HG02571 (cell line): Measurements from ENCODE around the gene PLA2G3.
"Not testable (repeated sequence)": the region's sequence is repeated elsewhere in the genome, so short reads cannot be mapped to it uniquely, and the experiment has no call there.

Source experiments
- ATAC-seq: cut with Tn5 transposase; IDR thresholded peaks from one replicate; pipeline ENCODE4 v1.9.1; 2021; ENCODE audit warnings: mild to moderate bottlenecking, moderate library complexity; ENCODE audit not compliant: unreplicated experiment

The PLA2G3 gene

GRCh38 chr22:31102441-31103081, 37.7 kb downstream of the PLA2G3 start:
- no peak for ATAC-seq

- no peak for ATAC-seq
Observed at GRCh38 chr22:31100762-31101525, 39.4 kb downstream of the PLA2G3 start.

GRCh38 chr22:31099841-31100761, 40.2 kb downstream of the PLA2G3 start:
- ATAC-seq = no peak

- no peak for ATAC-seq
Observed at GRCh38 chr22:31099386-31099785, 40.9 kb downstream of the PLA2G3 start.

- ATAC-seq = no peak
Observed at GRCh38 chr22:31098632-31099110, 41.6 kb downstream of the PLA2G3 start.

- no peak for ATAC-seq
Observed at GRCh38 chr22:31097941-31098631, 42.2 kb downstream of the PLA2G3 start.

- ATAC-seq = not testable (repeated sequence)
Observed at GRCh38 chr22:31097539-31097938, 42.8 kb downstream of the PLA2G3 start.

GRCh38 chr22:31096657-31097279, 43.5 kb downstream of the PLA2G3 start:
- ATAC-seq = no peak

GRCh38 chr22:31095637-31096249, 44.6 kb downstream of the PLA2G3 start:
- no peak for ATAC-seq

- ATAC-seq = no peak
Observed at GRCh38 chr22:31094741-31095140, 45.6 kb downstream of the PLA2G3 start.

- ATAC-seq = no peak
Observed at GRCh38 chr22:31094021-31094551, 46.2 kb downstream of the PLA2G3 start.

- ATAC-seq = no peak
Observed at GRCh38 chr22:31093086-31093850, 47.0 kb downstream of the PLA2G3 start.

GRCh38 chr22:31092161-31092560, 48.1 kb downstream of the PLA2G3 start:
- ATAC-seq = no peak

- ATAC-seq = no peak
Observed at GRCh38 chr22:31091106-31091975, 49.0 kb downstream of the PLA2G3 start.

GRCh38 chr22:31090217-31091085, 49.9 kb downstream of the PLA2G3 start:
- no peak for ATAC-seq

- no peak for ATAC-seq
Observed at GRCh38 chr22:31089160-31090100, 50.9 kb downstream of the PLA2G3 start.
